HG03457 (cell line): Measurements from ENCODE around the gene TET3.
"Not testable (repeated sequence)": the region's sequence is repeated elsewhere in the genome, so short reads cannot be mapped to it uniquely, and the experiment has no call there.

Source experiments
- ATAC-seq: cut with Tn5 transposase; IDR thresholded peaks from one replicate; pipeline ENCODE4 v1.9.1; 2021; ENCODE audit warnings: moderate number of reproducible peaks; ENCODE audit not compliant: unreplicated experiment

Gene TET3

DNA sequence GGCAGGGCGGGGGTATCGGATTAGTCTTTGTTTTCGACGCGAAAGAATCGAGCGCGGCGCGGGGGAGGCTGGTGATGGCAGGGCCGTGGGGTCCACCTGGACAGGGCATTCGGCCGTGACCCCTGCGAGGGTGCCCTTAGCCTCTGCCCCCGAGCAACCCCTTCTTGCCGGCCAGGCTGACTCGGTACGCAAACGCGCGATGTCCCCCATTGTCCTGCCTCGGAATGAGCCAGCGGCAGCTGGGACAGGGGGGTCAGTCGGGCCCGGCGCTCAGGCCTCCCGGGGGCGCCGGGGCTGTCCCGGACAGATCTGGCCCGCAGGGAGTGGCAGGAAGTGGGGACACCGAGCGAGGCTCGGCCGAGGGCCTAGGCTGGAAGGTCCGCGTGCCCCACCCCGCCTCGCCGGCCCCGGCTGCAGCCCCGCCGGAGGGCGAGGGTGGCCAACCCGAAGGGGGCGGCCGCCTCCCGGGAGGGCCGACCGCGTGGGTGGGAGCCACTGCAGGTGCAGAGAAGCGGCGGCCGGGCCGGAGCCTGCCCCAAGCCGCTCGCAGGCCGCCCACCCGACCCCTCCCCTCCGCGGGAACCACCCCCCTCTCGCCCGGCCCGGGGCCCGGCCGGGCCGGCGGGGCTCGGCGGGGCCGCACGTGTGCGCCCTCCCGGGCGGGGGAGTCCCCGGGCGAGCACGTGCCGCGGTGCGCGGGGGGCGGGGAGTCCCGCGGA, at the start of gene TET3:
TSS of gene TET3 (plus strand) at position 708 of the 719 bp plus-strand sequence. CDS start 1,494 bp downstream, outside the sequence.
- ATAC-seq: no peak

GRCh38 chr2:73935641-73936040, 49.1 kb upstream of the TET3 start:
- ATAC-seq: no peak

DNA sequence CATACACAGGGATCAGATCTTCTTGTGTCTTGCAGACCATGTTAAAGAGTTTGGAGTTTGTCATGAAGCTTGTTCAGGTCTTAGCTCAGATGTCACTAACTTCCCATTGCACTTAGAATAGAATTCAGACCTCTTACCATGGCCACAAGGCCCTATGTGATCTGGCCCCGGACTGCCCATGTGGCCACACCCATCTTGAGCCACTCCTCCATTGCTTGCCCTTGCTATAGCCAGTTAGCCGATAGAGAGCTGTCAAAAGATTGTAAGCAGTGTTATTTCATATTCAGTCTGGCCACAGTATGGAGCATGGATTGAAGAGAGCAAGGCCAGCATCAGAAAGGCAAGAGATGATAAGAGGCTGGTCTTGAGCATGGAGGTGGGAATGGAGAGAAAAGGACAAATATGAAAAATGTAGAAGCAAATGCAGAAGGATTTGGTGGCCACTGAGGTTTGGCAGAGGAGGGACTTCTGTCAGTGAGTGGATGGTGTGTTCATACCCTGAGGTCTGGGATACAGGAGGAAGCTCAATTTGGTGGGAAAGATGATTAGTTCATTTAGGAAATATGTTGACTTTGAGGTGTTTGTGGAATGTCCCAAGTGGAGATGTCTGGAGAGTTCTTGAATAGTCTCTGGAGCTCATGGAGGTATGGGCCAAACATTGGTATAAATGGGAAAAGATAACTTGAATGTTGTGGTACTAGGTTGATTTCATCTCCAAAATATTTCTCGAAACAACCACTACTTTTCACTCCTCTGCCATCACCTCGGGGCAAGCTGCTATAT, 47.4 kb upstream of the TET3 start:
- ATAC-seq: no peak

GRCh38 chr2:73937899-73938298, 46.8 kb upstream of the TET3 start:
- ATAC-seq: no peak

DNA sequence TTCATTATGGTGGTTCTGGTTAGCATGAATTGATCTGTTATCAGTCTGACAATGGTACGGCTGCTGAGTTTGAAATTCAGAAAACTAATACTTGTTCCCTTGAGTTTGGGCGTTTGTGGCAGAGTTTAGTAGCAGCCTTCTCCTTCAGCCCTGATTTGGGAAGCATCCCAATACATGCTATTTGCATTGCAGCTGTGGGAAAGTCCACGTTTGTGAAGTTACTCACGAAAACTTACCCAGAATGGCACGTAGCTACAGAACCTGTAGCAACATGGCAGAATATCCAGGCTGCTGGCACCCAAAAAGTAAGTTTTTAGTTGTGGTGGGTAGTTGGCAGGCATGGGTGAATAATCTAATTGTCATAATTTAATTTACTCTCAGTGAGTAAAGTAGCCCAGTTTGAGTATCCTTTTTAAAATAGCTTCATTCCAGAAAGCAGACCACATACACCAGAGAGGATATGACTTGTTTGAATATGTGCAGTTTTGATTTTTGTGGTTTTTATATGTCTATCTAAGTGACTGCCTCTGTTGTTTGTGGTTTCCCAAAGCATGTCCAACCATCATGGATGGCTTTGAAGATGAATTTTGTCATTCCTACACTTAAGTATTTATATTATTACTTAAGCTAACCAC, 45.9 kb upstream of the TET3 start:
- ATAC-seq: no peak

DNA sequence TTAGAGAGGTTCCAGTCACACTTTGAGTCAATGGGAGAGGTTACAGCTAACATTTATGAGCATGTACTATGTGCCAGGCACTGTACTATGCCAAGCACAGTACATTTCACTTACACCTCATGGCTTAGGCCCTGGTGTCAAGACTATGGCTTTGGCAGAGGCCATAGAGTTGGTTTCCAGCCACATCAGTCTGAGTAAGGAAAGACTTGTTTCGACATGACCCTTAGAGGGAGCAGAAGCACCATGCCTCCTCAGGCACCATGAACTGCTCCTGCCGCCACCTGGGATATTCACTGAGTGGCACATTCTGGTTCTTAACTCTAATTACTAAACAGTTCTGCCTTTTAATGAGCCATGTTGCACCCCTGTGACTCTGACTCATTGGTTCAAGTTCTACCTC, 45.3 kb upstream of the TET3 start:
- ATAC-seq: no peak

DNA sequence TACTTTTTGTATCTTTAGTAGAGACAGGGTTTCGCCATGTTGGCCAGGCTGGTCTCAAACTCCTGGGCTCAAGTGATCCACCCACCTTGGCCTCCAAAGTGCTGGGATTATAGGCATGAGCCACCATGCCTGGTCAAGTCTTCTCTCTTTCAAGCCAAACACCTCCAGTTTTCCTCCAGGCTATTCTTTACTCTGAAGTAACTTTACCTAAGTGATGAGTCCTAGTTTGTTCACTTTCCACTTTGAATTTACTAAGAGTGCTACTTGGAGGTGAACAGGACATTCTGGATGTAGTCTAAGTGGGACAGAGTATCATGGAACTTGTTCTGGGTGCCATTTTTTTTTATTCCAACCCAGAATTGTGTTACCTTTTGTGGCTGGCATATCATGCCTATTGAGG, 44.6 kb upstream of the TET3 start:
- ATAC-seq: not testable (repeated sequence)

GRCh38 chr2:73942664-73943063, 42.0 kb upstream of the TET3 start:
- ATAC-seq: no peak

DNA sequence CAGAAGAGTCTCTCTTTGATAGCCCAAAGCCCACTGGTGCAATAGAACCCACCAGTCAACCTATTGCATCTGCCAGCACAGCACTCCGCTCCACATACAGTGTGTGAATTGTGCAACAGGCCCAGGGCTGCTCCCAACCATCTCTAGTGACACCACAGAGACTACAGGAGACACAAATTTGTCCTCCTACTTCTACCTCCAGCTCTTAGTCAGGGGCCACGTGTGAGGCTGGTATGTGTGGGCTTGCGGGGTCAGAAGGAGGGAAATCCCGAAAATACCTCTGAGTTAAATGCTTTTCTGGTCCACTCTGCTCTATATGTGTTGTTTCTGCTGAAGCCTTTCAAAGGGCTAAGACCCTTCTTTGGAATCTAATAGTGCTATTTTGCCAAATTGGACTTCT, 40.0 kb upstream of the TET3 start:
- no peak for ATAC-seq

DNA sequence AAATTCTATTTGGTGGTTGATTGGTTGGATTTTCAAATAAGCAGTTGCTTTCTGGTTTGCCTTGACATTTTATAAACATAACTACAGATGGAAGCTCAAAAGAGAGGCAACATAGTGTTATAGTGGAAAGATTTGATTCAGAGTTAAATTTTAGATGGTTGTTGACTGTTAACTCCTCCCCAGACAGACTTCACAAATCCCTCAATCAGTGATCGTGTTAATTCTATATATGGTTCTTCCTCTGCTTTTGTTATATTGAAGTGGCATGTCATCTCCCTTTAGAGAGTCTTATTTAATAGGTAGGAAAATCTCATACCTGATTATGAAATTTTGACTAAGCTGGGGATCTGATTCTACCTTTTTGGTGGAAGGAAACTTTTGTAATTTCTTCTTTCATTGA, 38.5 kb upstream of the TET3 start:
- no peak for ATAC-seq

DNA sequence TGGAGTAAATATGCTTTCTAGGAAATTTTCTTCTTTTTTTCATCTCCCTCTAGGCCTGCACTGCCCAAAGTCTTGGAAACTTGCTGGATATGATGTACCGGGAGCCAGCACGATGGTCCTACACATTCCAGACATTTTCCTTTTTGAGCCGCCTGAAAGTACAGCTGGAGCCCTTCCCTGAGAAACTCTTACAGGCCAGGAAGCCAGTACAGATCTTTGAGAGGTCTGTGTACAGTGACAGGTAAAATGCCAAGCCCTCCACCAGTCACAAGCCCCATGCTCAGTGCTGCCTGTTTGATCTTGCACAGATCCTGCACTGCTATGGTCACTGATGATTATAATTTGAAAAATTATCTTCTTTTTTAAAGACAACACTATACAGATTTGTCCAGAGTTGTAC, 38.0 kb upstream of the TET3 start:
- no peak for ATAC-seq

- ATAC-seq: no peak
Observed at GRCh38 chr2:73947412-73948018, 37.2 kb upstream of the TET3 start.

DNA sequence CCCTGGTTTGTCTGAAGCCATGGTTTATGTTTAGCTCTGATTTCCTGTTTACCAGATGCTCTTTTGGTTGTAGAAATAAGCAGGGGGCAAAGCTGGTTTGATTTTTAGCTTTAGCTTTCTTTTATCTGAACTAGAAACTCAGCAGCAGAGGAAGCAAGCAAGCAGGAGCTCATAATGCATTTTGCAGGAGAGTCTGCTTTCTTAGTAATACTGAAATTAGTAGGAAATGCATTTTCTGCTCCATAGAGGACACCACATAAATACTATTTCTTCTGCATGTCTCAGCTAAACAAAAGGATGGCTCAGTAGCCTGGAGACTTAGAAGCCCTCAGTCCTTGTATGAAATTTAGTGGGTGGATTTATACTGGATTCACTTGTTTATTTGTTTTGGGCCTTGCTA, 34.9 kb upstream of the TET3 start:
- ATAC-seq: no peak

DNA sequence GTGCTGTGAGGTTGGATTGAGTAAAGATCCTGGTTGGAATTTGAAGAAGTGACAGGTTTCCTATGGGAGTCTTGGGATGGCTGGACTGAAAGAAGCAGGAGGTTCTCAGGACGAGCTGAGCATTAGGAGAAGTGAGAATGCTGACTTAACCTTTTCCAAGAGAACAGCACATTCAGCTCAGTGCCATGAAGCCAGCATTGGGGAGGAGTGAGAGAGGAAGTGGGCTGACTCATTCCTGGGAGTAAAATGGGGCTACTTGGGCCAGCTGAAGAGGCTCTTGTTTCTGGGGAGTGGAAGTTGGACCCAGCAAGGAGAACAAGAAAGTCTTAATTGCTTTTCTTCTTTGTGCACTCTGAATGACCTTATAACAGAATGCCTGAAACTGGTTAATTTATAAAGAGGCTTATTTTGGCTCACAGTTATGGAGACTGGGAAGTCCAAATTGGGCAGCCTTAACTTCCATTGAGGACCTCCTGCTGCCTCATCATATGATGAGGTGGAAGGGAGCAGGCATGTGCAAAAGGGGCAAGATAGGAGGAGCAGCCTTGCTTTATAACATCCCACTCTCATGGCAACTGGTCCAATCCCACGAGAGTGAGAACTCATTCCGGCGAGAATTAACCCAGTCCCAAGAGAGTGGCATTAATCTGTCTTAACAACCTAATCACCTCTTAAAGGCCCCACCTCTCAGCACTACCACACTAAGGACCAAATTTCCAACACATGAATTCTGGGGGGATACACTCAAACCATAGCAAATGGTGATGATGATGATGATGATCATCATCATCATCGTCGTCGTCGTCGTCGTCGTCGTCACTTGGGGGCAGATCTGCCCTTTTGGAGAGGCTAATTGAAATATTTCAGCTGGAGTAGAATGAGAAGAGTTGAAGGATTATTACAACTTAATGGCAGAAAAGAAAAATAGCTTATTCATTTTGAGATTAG, 31.9 kb upstream of the TET3 start:
- no peak for ATAC-seq

- no peak for ATAC-seq
Observed at GRCh38 chr2:73956218-73956865, 28.4 kb upstream of the TET3 start.

DNA sequence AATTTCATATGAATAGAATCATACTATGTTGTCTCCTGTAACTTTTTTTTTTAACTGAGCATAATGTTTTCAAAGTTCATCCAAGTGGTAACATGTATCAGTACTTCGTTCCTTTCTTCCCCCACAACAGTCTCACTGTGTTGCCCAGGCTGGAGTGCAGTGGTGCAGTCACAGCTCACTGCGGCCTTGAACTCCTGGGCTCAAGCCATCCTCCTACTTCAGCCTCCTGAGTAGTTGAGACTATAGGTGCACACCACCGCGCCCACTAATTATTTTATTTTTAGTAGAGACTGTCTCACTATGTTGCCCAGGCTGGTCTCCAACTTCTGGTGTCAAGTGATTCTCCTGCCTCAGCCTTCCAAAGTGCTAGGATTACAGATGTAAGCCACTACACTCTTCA, 23.4 kb upstream of the TET3 start:
- ATAC-seq: no peak

DNA sequence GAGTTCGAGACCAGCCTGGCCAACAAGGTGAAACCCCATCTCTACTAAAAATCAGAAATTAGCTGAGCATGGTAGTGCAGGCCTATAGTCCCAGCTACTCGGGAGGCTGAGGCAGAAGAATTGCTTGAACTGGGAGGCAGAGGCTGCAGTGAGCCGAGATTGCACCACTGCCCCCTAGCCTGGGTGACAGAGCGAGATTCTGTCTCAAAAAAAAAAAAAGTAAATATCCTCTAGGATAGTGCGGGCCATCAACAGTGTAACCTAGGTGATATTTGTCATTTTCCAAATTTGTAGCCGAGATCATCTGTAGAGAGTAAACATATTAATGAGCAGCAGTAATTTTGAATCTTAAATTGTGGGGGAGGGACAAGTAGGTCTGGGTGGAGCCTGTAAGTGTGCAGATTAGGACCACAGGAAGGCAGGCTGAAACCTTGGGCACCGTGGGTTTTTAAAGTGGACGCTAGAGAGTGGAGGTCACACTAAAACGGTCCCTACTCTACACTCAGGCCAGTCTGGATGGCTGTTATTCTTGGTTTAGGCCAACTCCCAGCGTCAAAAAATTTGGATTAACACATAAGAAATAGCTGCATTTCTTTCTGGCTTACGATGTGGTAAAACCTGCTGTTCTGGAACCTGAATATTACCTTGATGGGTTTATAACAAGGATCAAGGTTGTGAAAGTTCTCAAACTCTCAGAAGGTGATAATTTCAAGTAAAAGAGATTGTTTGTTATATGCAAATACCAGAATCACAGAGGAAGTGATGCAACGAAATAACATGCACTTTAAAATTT, 22.7 kb upstream of the TET3 start:
- ATAC-seq: no peak

DNA sequence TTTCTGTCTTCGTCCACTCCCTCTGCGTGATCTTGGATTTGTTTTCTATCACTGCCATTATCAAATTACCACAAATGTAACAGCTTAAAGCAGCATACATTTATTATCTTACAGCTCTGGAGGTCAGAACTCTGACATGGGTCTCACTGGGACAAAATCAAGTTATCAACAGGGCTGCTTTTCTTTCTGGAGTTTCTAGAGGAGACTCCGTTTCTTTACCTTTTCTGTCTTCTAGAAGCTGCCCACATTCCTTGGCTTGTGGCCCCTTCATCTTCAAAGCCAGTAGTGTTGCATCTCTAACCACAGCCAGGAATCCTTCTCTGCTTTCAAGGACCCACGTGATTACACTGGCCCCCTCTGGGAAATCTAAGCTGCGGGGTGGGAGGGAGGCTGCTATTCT, 21.9 kb upstream of the TET3 start:
- no peak for ATAC-seq
